GM23248 (cell line): Measurements from ENCODE around the gene AVPR2.

Experiments
- EZH2 ChIP-seq: fragments of 200-600 bp; sonication (generic); IDR thresholded peaks from 2 replicates; pipeline ENCODE4 v1.6.1; 2018; ENCODE audit warnings: antibody characterized with exemption, mild to moderate bottlenecking; ENCODE audit not compliant: insufficient read depth, poor library complexity, severe bottlenecking
- EZH2phosphoT487 ChIP-seq: fragments of 200-600 bp; sonication (generic); IDR thresholded peaks from 2 replicates; pipeline ENCODE4 v1.6.1; 2018; ENCODE audit warnings: antibody characterized with exemption, moderate library complexity, mild to moderate bottlenecking, low read depth; ENCODE audit not compliant: insufficient read depth

- TF ChIP-seq EZH2phosphoT487 (no peak), EZH2 (no peak)
These were observed 27.3 kb downstream of the AVPR2 start for GRCh38 chrX:153931748-153932147.
